Nasal cavity respiratory epithelium epithelial cell of viscerocranial mucosa (primary cell): ENCODE data around the gene NOP53. TPM values are rescaled to one million over a fixed set of nuclear protein-coding genes. Genes with fewer than 3 reads are reported as not detected.

Experiments used
- total RNA-seq: library from RNA; depleted of rRNA; stranded (reverse); fragments of >200 nt; gene quantifications from 2 replicates; pipeline ENCODE4 v1.2.3, GENCODE V29; 2014

The NOP53 gene
- 67.2 and 130 TPM in 2 replicates for total RNA-seq

GRCh38 chr19:47745010-47745901 lies at the start of gene NOP53:
Gene NOP53 (plus strand): TSS chr19:47745546. CDS start chr19:47745560, 14 bp downstream.

GRCh38 chr19:47713046-47714021 lies 32.0 kb upstream of the NOP53 start, which contains the start of gene EHD2:
Gene EHD2 (plus strand): TSS chr19:47713422. CDS start chr19:47716613, 3,191 bp downstream.

DNA sequence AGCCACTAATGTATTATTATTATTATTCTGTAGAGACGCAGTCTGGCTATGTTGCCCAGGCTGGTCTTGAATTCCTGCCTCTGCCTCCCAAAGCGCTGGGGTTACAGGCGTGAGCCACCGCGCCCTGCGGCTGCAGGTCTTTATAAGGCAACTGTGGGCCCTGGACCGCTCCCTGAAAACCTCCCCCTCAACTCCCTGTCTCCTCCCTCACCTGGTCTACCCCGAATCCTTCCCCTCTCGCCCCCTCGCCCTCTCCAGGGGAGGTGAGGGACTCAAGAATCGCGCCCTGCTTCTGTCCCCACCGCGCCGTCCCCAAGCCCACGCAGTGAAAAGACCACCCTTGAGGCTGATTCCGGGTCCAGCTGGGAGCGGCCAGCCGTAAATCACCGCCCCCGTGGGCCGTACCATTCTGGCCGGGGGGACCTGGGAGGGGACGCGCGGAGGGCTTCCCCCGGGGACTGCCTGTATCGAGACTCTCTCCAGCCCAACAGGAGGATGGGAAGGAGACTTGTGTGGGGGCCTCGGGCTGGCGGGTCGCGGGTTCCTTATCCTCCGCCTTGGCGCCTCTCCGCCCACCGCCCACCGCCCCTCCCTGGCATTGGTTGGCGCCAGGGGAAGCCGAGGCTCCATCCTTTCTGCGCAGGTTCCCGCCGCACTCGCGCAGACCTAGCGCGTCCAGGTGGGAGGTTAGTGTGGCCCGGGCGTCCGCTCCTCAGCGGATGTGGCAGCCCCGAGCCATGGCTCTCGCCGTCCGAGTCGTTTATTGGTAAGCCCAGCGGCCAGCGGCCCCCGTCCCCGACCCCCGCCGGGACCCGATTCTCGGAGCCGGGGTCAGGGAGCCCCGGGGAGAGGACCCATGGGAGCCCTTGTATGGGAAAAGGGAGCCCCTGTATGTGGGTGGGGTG lies 33.0 kb downstream of the NOP53 start, which contains the start of gene SELENOW:
Gene SELENOW (plus strand): TSS at position 655 of the 905 bp plus-strand sequence. CDS start 83 bp downstream, at position 738.

DNA sequence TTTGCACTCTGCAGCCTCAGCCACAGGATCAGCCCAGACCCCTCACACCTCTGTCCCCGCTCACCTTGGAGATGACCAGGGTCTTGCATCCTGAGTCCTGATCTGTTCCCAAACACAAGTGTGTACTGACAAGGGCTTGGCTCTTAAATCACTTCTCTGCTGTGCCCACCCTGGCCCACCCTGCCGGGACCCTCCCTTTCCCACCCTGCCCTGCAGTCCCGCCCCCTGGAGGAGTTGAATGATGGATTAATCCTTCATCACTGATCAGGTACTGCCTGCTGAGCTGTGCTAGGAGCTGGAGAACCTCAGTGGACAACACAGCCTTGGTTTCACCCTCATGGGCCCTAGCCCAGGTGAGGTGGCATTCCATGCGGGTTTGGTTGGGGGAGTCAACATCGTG lies 59.1 kb downstream of the NOP53 start, which contains the start of gene TPRX1:
Gene TPRX1 (minus strand): TSS at position 101 of the 400 bp plus-strand sequence. CDS start 12 bp downstream, at position 89.

Other genes starting within 250 kb of the NOP53 start
- gene NAPA, start 230.5 kb upstream of the NOP53 start, total RNA-seq: 30.1 and 57.7 TPM in 2 replicates
- under 0.01 TPM in 2 replicates for gene ZNF541, start 172.4 kb upstream of the NOP53 start, total RNA-seq
- 1.4 and 7.1 TPM in 2 replicates for gene BICRA, start 136.4 kb upstream of the NOP53 start, total RNA-seq
- gene EHD2, start 32.1 kb upstream of the NOP53 start, total RNA-seq: 59.5 and 192 TPM in 2 replicates
- gene SELENOW, start 33.2 kb downstream of the NOP53 start, total RNA-seq: 95.3 and 155 TPM in 2 replicates
- not detected in 2 replicates for gene TPRX1, start 59.0 kb downstream of the NOP53 start, total RNA-seq
- gene CRX, start 76.4 kb downstream of the NOP53 start, total RNA-seq: not detected in 2 replicates
- not detected in 2 replicates for gene TPRX2, start 113.7 kb downstream of the NOP53 start, total RNA-seq
- gene SULT2A1, start 140.8 kb downstream of the NOP53 start, total RNA-seq: not detected in 2 replicates
- gene BSPH1, start 246.6 kb downstream of the NOP53 start, total RNA-seq: not detected in 2 replicates
- not detected in 2 replicates for gene ELSPBP1, start 249.1 kb downstream of the NOP53 start, total RNA-seq